ENCODE data around the gene NT5DC3. TPM values are rescaled to one million over a fixed set of nuclear protein-coding genes. Genes with fewer than 3 reads are reported as not detected.

Gene NT5DC3
- total RNA-seq, 2 donors from 2014 or later, result 24.2 to 28.3 TPM

GRCh38 chr12:103793512-103794045, 47.5 kb downstream of the NT5DC3 start:
- Histone ChIP-seq H3K27me3 (ENCODE audit: control insufficient read depth, insufficient read depth, low read length, poor library complexity, severe bottlenecking) (no peaks in the 10 kb centered on the region), H3K4me1 (ENCODE audit: control insufficient read depth, insufficient read depth, low read length) (no peaks in the 10 kb centered on the region), H3K9ac (ENCODE audit: extremely low read depth, low read length, poor library complexity, severe bottlenecking) (no peak overlapping the region), H3K9me3 (ENCODE audit: control insufficient read depth, low read length) (no peaks in the 10 kb centered on the region), H3K36me3 (ENCODE audit: control insufficient read depth, insufficient read depth, low read length) (peaks cover 72% of the 10 kb centered on the region), H3K4me3 (ENCODE audit: low read length) (no peak overlapping the region), H3K27ac (ENCODE audit: low read depth, low read length) (no peak overlapping the region)
- Mint-ChIP-seq H3K27me3 (ENCODE audit: insufficient read depth) (no peaks in the 10 kb centered on the region), H3K9me3 (no peaks in the 10 kb centered on the region), H3K4me3 (no peak overlapping the region), H3K4me1 (no peaks in the 10 kb centered on the region), H3K36me3 (ENCODE audit: low read depth) (peaks cover 63% of the 10 kb centered on the region), H3K27ac (no peak overlapping the region)
- WGBS, 2 experiments (ENCODE audit: insufficient coverage in 1 of 2, insufficient read length in 1 of 2), result 92 to 95% methylated on average over 9 of the region's 9 CpGs
- no peak for TF ChIP-seq CTCF (conservative IDR thresholded peaks at IDR 0.05)
- no peak for DNase-seq

GRCh38 chr12:103793046-103793445, 48.0 kb downstream of the NT5DC3 start:
- TF ChIP-seq CTCF (conservative IDR thresholded peaks at IDR 0.05), result no peak
- no peak overlapping the region for H3K4me3 ChIP-seq (ENCODE audit: low read length)
- H3K4me1 Mint-ChIP-seq, result no peaks in the 10 kb centered on the region
- no peaks in the 10 kb centered on the region for H3K27me3 ChIP-seq (ENCODE audit: control insufficient read depth, insufficient read depth, low read length, poor library complexity, severe bottlenecking)
- no peak for DNase-seq
- no peaks in the 10 kb centered on the region for H3K4me1 ChIP-seq (ENCODE audit: control insufficient read depth, insufficient read depth, low read length)
- H3K9me3 ChIP-seq (ENCODE audit: control insufficient read depth, low read length), result no peaks in the 10 kb centered on the region
- H3K4me3 Mint-ChIP-seq, result no peak overlapping the region
- H3K27me3 Mint-ChIP-seq (ENCODE audit: insufficient read depth), result no peaks in the 10 kb centered on the region
- peaks cover 58% of the 10 kb centered on the region for H3K36me3 Mint-ChIP-seq (ENCODE audit: low read depth)
- no peak overlapping the region for H3K9ac ChIP-seq (ENCODE audit: extremely low read depth, low read length, poor library complexity, severe bottlenecking)
- no peaks in the 10 kb centered on the region for H3K9me3 Mint-ChIP-seq
- no peak overlapping the region for H3K27ac Mint-ChIP-seq
- H3K27ac ChIP-seq (ENCODE audit: low read depth, low read length), result no peak overlapping the region
- peaks cover 70% of the 10 kb centered on the region for H3K36me3 ChIP-seq (ENCODE audit: control insufficient read depth, insufficient read depth, low read length)
- WGBS, 2 experiments (ENCODE audit: insufficient coverage in 1 of 2, insufficient read length in 1 of 2), result 94 to 100% methylated on average over 3 of the region's 3 CpGs

- Histone ChIP-seq H3K4me1 (ENCODE audit: control insufficient read depth, insufficient read depth, low read length) (no peaks in the 10 kb centered on the region), H3K27ac (ENCODE audit: low read depth, low read length) (no peak overlapping the region), H3K4me3 (ENCODE audit: low read length) (no peak overlapping the region), H3K36me3 (ENCODE audit: control insufficient read depth, insufficient read depth, low read length) (peaks cover 64% of the 10 kb centered on the region), H3K27me3 (ENCODE audit: control insufficient read depth, insufficient read depth, low read length, poor library complexity, severe bottlenecking) (no peaks in the 10 kb centered on the region), H3K9ac (ENCODE audit: extremely low read depth, low read length, poor library complexity, severe bottlenecking) (no peak overlapping the region), H3K9me3 (ENCODE audit: control insufficient read depth, low read length) (no peaks in the 10 kb centered on the region)
- Mint-ChIP-seq H3K27ac (no peak overlapping the region), H3K36me3 (ENCODE audit: low read depth) (peaks cover 51% of the 10 kb centered on the region), H3K4me1 (no peaks in the 10 kb centered on the region), H3K27me3 (ENCODE audit: insufficient read depth) (no peaks in the 10 kb centered on the region), H3K4me3 (no peak overlapping the region), H3K9me3 (no peaks in the 10 kb centered on the region)
- no peak for DNase-seq
- WGBS, 2 experiments (ENCODE audit: insufficient coverage in 1 of 2, insufficient read length in 1 of 2), result 94 to 95% methylated on average over 10 of the region's 10 CpGs
- TF ChIP-seq CTCF (conservative IDR thresholded peaks at IDR 0.05), result no peak
These were observed 49.6 kb downstream of the NT5DC3 start for GRCh38 chr12:103791350-103791920.

All from endodermal cell (in vitro differentiated cells).